DMS153 (cell line): Measurements from ENCODE around the gene BCL11A.

Experiments used
- DNase-seq: peaks from one replicate; lab custom pipeline; 2025; lab: John Stamatoyannopoulos, UW

BCL11A gene

DNA sequence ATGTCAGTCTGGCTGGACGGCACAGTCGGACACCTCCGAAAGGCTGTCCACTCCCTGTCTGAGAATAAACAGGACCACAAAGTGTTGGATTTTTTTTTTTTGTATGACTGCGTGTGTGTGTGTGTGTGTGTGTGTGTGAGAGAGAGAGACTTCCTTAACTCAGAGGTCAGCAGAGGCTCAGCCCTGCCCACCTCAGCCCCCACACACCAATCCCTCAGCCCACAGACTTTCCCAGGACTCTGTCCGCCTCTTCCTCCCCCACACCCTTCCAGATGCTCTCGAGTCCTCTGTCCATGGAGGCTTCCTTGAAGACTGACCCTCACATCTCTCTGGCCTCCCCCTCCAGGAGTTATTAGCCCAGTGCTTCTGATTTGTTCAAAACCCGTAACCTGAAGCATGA, 147.3 kb downstream of the BCL11A start:
- DNase-seq: no peak

DNA sequence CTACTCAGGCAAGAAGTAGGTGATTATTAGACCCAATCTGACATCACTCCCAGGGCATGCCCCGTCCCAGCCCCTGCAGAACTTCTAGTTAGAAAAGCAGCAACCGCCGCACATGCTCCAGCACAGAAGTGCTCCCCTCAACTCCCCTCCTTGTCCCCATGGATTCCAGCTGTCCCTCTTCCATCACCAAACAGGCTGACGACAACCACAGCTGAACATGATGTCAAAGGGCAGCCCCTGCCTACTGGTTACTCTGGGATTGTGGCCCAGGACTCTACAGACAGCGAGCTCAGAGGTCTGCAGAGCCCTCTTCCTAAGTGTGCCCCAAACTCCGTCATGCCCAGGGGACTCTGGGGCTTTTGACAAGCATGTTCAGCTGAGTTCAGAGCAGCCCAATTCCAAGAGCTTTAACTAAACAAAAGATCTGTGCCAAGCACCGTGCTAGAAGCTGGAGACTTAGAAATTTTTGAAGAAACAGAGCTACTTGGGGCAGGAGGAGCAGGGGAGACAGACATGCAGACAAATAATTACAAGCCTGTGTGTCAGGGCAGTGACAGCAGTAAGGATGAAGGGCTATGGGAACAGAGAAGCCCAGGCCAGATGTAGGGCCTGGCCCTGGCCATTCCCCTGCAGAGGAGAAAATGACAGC, 148.1 kb downstream of the BCL11A start:
- no peak for DNase-seq
